Small intestine (tissue), 7 donors: ENCODE measurements around the gene MGAT4B. TPM values are rescaled to one million over a fixed set of nuclear protein-coding genes. Genes with fewer than 3 reads are reported as not detected.

Experiments used
- DNase-seq, 2 donors: peaks; one replicate each; pipeline versions ENCODE4 v3.0.0 to v3.0.0-alpha.2; 2013
- FAIRE-seq: peaks from 2 replicates; lab custom pipeline; 2012; peaks lifted over from hg19 to GRCh38; lab: Jason Lieb, UNC
- H3K27ac ChIP-seq, 3 donors: one replicate each; pipeline ENCODE4 v1.5.1; 2013; ENCODE audit warnings: low read length in 2 of 3, mild to moderate bottlenecking in 2 of 3, control low read depth in 1 of 3, inconsistent platforms in 1 of 3, low read depth in 1 of 3, moderate library complexity in 1 of 3
- H3K27me3 ChIP-seq, 3 donors: one replicate each; pipeline ENCODE4 v1.6.1; 2013; ENCODE audit warnings: low read length in 3 of 3, inconsistent platforms in 1 of 3; ENCODE audit not compliant: control insufficient read depth in 3 of 3, insufficient read depth in 3 of 3
- H3K36me3 ChIP-seq, 3 donors: one replicate each; pipeline ENCODE4 v1.6.1; 2013; ENCODE audit warnings: low read length in 3 of 3, inconsistent platforms in 1 of 3, low read depth in 1 of 3, mild to moderate bottlenecking in 1 of 3, moderate library complexity in 1 of 3; ENCODE audit not compliant: control insufficient read depth in 3 of 3, insufficient read depth in 2 of 3
- H3K4me1 ChIP-seq, 3 donors: one replicate each; pipeline ENCODE4 v1.6.1; 2013; ENCODE audit warnings: low read length in 2 of 3, inconsistent platforms in 1 of 3, low read depth in 1 of 3, mild to moderate bottlenecking in 1 of 3, moderate library complexity in 1 of 3; ENCODE audit not compliant: control insufficient read depth in 3 of 3, insufficient read depth in 2 of 3
- H3K4me3 ChIP-seq, 3 donors: one replicate each; pipeline ENCODE4 v1.5.1; 2013; ENCODE audit warnings: low read length in 3 of 3, control low read depth in 1 of 3, inconsistent platforms in 1 of 3, low read depth in 1 of 3, mild to moderate bottlenecking in 1 of 3, moderate library complexity in 1 of 3
- H3K9me3 ChIP-seq, 2 donors: one replicate each; pipeline ENCODE4 v1.6.1; 2013; ENCODE audit warnings: low read depth in 1 of 2, low read length in 1 of 2; ENCODE audit not compliant: control insufficient read depth in 2 of 2, insufficient read depth in 1 of 2
- WGBS, 3 donors: extraction: QIAGEN DNeasy Blood & Tissue Kit; methylation state at CpG; one replicate each; pipeline ENCODE4 v1.1.7; 2013; 5-methylcytosine and 5-hydroxymethylcytosine counted together
- polyA plus RNA-seq, 4 donors: library from polyadenylated mRNA; stranded (reverse) in 3 of 4; unstranded in 1 of 4; fragments of 200-250 nt in 3 of 4; fragments of 120-200 nt in 1 of 4; gene quantifications; one replicate each; pipeline versions ENCODE4 v1.2.1 to v1.2.3, GENCODE V29; 2013
- donor health status: healthy with polysubstance abuse.
- donor health status: control.
- donor health status: control.
- donor health status: Bipolar disorder and iron deficiency.
- donor health status: healthy.

MGAT4B gene
- polyA plus RNA-seq, 4 donors = 180 to 661 (median 401) TPM

GRCh38 chr5:179832039-179832745 is 25.5 kb upstream of the MGAT4B start:
- H3K4me1 ChIP-seq = peaks cover 0 to 11% (median 3%) of the 10 kb centered on the region in 3 donors
- no peaks in the 10 kb centered on the region for H3K9me3 ChIP-seq
- peaks cover 29 to 80% (median 47%) of the 10 kb centered on the region in 3 donors for H3K36me3 ChIP-seq
- H3K4me3 ChIP-seq = no peak overlapping the region
- WGBS, 3 donors = 90 to 95% (median 94%) methylated on average over 19 to 20 of the region's 20 CpGs
- no peak for DNase-seq
- no peaks in the 10 kb centered on the region for H3K27me3 ChIP-seq
- no peak overlapping the region for H3K27ac ChIP-seq
- FAIRE-seq = no peak

DNA sequence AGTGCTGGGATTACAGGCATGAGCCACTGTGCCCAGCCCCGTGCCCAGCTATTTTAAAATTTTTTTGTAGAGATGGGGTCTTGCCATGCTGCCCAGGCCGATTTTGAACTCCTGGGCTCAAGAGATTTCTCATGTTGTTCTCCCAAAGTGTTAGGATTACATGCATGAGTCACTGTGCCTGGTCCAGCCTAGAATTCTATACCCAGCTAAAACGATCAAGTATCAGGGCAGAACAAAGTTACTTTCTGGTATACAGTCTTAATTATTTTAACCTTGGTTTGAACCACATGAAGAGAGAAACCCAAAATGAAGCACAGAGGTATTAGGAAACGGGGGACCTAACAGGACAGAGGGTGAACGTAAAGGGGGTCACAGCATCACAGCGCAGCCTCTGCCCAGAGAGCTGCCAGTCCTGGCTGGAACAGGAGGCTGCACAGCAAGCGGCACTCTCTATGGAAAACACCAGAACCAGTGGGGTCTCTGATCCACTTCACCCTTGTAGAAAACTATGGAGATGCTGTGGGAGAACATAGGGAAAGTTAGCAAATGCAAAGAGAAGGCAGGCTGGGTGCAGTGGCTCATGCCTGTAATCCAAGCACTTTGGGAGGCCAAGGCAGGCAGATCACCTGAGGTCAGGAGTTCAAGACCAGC is 24.3 kb upstream of the MGAT4B start:
- Histone ChIP-seq H3K36me3 (peaks cover 26 to 81% (median 40%) of the 10 kb centered on the region in 3 donors), H3K4me3 (no peak overlapping the region), H3K27ac (no peak overlapping the region), H3K27me3 (no peaks in the 10 kb centered on the region), H3K9me3 (no peaks in the 10 kb centered on the region), H3K4me1 (peaks cover 0 to 20% (median 1%) of the 10 kb centered on the region in 3 donors)
- DNase-seq (no peak), FAIRE-seq (no peak)
- 93 to 98% (median 94%) methylated on average over 7 of the region's 7 CpGs for WGBS, 3 donors

- H3K9me3 ChIP-seq = no peaks in the 10 kb centered on the region
- DNase-seq (no peak), FAIRE-seq (no peak)
- H3K4me1 ChIP-seq = peaks cover 0 to 30% (median 5%) of the 10 kb centered on the region in 3 donors
- H3K4me3 ChIP-seq = no peak overlapping the region
- peaks cover 31 to 90% (median 48%) of the 10 kb centered on the region in 3 donors for H3K36me3 ChIP-seq
- H3K27ac ChIP-seq = no peak overlapping the region
- WGBS, 3 donors = 89 to 94% (median 90%) methylated on average over 7 of the region's 7 CpGs
- no peaks in the 10 kb centered on the region for H3K27me3 ChIP-seq
Measured at GRCh38 chr5:179829732-179830435, 23.2 kb upstream of the MGAT4B start.

DNA sequence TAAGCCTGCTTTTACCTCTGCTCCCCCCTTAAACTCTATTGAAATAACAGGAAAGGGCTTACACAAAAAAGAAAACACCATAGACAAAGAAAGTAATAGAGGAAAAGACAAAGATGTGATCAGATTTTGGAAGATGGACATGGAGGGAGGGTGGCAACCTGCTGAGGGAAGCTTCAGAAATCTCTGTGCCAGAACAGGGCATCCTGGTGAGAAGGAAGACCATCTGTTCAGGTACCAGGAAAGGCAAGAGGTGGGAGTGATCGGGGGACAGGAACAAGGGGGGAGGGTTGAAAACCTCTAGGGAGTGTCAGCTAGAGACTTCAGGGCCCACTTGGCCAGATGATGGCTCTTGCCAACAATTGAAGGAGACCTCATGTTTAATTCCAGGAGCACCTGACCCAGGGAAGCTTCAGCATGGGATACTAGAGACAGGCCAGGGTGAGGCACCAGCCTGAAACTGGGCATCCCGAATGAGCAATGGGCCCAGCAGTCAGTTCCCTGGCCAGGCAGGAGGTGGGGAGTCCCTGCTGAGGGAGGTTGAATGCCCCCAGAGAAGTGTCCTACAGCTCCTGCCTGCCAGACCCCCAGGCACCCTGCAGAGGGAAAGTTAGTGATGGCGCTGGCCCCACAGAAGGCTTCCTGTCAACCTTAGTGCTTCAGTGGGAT is 22.2 kb upstream of the MGAT4B start:
- 93 to 97% (median 94%) methylated on average over 3 of the region's 3 CpGs for WGBS, 3 donors
- Histone ChIP-seq H3K36me3 (peaks cover 33 to 96% (median 50%) of the 10 kb centered on the region in 3 donors), H3K27ac (no peak overlapping the region), H3K4me3 (no peak overlapping the region), H3K27me3 (no peaks in the 10 kb centered on the region), H3K4me1 (peaks cover 3 to 38% (median 5%) of the 10 kb centered on the region in 3 donors), H3K9me3 (no peaks in the 10 kb centered on the region)
- no peak for DNase-seq
- no peak for FAIRE-seq

DNA sequence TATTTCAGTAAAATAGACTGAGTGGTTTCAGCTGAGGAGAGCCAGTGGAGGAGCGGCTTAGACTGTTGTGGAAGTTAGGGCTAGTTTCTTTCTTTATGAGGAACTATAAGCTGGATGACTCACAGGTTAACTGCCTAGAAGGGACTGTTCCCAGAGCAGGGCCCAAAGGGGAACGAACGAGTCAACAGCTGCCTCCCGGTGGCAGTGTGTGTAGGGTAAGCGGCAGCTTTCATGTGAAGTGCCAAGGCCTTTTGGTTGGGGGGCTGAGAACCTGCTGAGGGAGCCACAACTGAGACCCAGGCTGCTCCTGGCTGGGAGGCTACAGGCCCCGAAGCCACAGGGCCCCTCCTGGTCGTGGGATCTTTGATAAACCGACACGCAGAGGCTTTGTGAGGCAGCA is 21.0 kb upstream of the MGAT4B start:
- Histone ChIP-seq H3K4me1 (peaks cover 4 to 48% (median 5%) of the 10 kb centered on the region in 3 donors), H3K36me3 (peaks cover 25 to 96% (median 46%) of the 10 kb centered on the region in 3 donors), H3K4me3 (no peak overlapping the region), H3K27ac (peak overlapping the region; percentile 53 to 77 (median 72)), H3K27me3 (no peaks in the 10 kb centered on the region), H3K9me3 (no peaks in the 10 kb centered on the region)
- DNase-seq (peak; percentile 75 to 89), FAIRE-seq (no peak)
- whole genome bisulfite sequencing, 3 donors = 17 to 43% (median 32%) methylated on average over 9 of the region's 9 CpGs

GRCh38 chr5:179825655-179826182 is 19.1 kb upstream of the MGAT4B start:
- 27 to 67% (median 35%) methylated on average over 13 of the region's 13 CpGs for WGBS, 3 donors
- Histone ChIP-seq H3K4me3 (peak overlapping the region in 1 of 3 donors; percentile 27), H3K27me3 (no peaks in the 10 kb centered on the region), H3K36me3 (peaks cover 24 to 82% (median 35%) of the 10 kb centered on the region in 3 donors), H3K27ac (peak overlapping the region; percentile 19 to 50 (median 44)), H3K4me1 (peaks cover 5 to 57% (median 8%) of the 10 kb centered on the region in 3 donors), H3K9me3 (no peaks in the 10 kb centered on the region)
- FAIRE-seq = no peak
- DNase-seq = peak; percentile 85 to 89

DNA sequence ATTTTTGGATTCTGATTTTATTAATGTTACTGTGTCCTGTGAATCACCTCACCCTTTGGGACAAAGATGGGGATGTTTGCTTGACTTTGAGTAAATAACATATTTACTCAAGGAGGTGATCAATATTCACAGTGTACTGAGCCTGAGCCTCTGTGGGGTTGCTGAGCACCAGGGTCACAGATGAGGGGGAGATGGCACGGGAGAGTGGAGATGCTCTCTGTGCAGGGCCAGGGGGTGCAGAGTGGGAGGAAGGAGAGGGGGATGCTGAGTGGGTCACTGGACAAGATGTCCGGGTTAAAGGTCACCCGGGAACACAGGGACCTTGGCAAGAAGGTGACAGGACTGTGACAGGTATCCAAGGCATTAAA is 18.1 kb upstream of the MGAT4B start:
- peaks cover 8 to 66% (median 11%) of the 10 kb centered on the region in 3 donors for H3K4me1 ChIP-seq

More for the DNA sequence above, 18.1 kb upstream of the MGAT4B start:
- Histone ChIP-seq H3K27me3 (no peaks in the 10 kb centered on the region), H3K27ac (no peak overlapping the region), H3K4me3 (no peak overlapping the region), H3K36me3 (peaks cover 17 to 75% (median 28%) of the 10 kb centered on the region in 3 donors), H3K9me3 (no peaks in the 10 kb centered on the region)
- DNase-seq (no peak), FAIRE-seq (no peak)
- WGBS, 3 donors = 44 to 79% (median 68%) methylated on average over 3 of the region's 3 CpGs
